ENCODE data around the gene DYNC1LI2.

GRCh38 chr16:66746048-66746447, 5.4 kb downstream of the DYNC1LI2 start:
- TF ChIP-seq REST (IDR thresholded peaks at IDR 0.05; ENCODE audit: low read depth, low read length) (no peak), MEF2A (IDR thresholded peaks at IDR 0.05; ENCODE audit: insufficient read depth, low read depth, low read length) (no peak), HDAC2 (IDR thresholded peaks at IDR 0.05) (no peak), BACH1 (IDR thresholded peaks at IDR 0.05; ENCODE audit: borderline replicate concordance) (no peak), IKZF2 (IDR thresholded peaks at IDR 0.05) (no peak), CEBPB (IDR thresholded peaks at IDR 0.05; ENCODE audit: borderline replicate concordance in 1 of 2, low read depth in 2 of 2, low read length in 2 of 2) (no peak), BCL11A (IDR thresholded peaks at IDR 0.05; ENCODE audit: low read depth, low read length) (no peak), BMI1 (IDR thresholded peaks at IDR 0.05; ENCODE audit: borderline replicate concordance) (no peak)
- TF ChIP-seq, protein P1, sequence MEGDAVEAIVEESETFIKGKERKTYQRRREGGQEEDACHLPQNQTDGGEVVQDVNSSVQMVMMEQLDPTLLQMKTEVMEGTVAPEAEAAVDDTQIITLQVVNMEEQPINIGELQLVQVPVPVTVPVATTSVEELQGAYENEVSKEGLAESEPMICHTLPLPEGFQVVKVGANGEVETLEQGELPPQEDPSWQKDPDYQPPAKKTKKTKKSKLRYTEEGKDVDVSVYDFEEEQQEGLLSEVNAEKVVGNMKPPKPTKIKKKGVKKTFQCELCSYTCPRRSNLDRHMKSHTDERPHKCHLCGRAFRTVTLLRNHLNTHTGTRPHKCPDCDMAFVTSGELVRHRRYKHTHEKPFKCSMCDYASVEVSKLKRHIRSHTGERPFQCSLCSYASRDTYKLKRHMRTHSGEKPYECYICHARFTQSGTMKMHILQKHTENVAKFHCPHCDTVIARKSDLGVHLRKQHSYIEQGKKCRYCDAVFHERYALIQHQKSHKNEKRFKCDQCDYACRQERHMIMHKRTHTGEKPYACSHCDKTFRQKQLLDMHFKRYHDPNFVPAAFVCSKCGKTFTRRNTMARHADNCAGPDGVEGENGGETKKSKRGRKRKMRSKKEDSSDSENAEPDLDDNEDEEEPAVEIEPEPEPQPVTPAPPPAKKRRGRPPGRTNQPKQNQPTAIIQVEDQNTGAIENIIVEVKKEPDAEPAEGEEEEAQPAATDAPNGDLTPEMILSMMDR (IDR thresholded peaks at IDR 0.05 in 2 of 3, conservative IDR thresholded peaks at IDR 0.05 in 1 of 3; ENCODE audit: control insufficient read depth in 2 of 3, extremely low read depth in 1 of 3, insufficient read depth in 1 of 3, low read depth in 3 of 3, low read length in 3 of 3) = no peak
